Neural progenitor cell (in vitro differentiated cells): ENCODE measurements around the gene RAB31. TPM values are rescaled to one million over a fixed set of nuclear protein-coding genes. Genes with fewer than 3 reads are reported as not detected.

Experiments used
- DNase-seq: peaks from one replicate; pipeline ENCODE4 v3.0.0-alpha.2; 2016; ENCODE audit warnings: low spot score
- H2AFZ ChIP-seq: fragments of 200-600 bp; sonication (generic); replicated peaks from 2 replicates; pipeline ENCODE4 v1.6.1; 2016; ENCODE audit warnings: antibody characterized with exemption
- H3F3A ChIP-seq: fragments of 200-600 bp; sonication (generic); 2 replicates; pipeline ENCODE4 v1.6.1; 2016; ENCODE audit warnings: antibody characterized with exemption, low read depth
- H3K27ac ChIP-seq: fragments of 200-600 bp; sonication (generic); 2 replicates; pipeline ENCODE4 v1.5.1; 2016; ENCODE audit warnings: mild to moderate bottlenecking
- H3K27me3 ChIP-seq: fragments of 200-600 bp; sonication (generic); 2 replicates; pipeline ENCODE4 v1.6.1; 2016; ENCODE audit warnings: mild to moderate bottlenecking, moderate library complexity
- H3K36me3 ChIP-seq: fragments of 200-600 bp; sonication (generic); 2 replicates; pipeline ENCODE4 v1.5.1; 2016
- H3K4me1 ChIP-seq: fragments of 200-600 bp; sonication (generic); 2 replicates; pipeline ENCODE4 v1.6.1; 2016; ENCODE audit warnings: mixed run types
- H3K4me2 ChIP-seq: fragments of 200-600 bp; sonication (generic); 2 replicates; pipeline ENCODE4 v1.6.1; 2016
- H3K4me3 ChIP-seq: fragments of 200-600 bp; sonication (generic); 2 replicates; pipeline ENCODE4 v1.5.1; 2016
- H3K79me2 ChIP-seq: fragments of 200-600 bp; sonication (generic); 2 replicates; pipeline ENCODE4 v1.6.1; 2016; ENCODE audit warnings: low read depth
- H3K9ac ChIP-seq: fragments of 200-600 bp; sonication (generic); 2 replicates; pipeline ENCODE4 v1.6.1; 2016
- H3K9me3 ChIP-seq: fragments of 200-600 bp; sonication (generic); 2 replicates; pipeline ENCODE4 v1.5.1; 2016; ENCODE audit warnings: low read depth
- H4K20me1 ChIP-seq: fragments of 200-600 bp; sonication (generic); 2 replicates; pipeline ENCODE4 v1.6.1; 2016; ENCODE audit warnings: low read depth
- H3K27ac Mint-ChIP-seq: 3 replicates; pipeline ENCODE4 v1.8.0; 2021; ENCODE audit warnings: mixed read lengths
- H3K27me3 Mint-ChIP-seq: 2 replicates; pipeline ENCODE4 v1.8.0; 2022; ENCODE audit warnings: low read depth, mild to moderate bottlenecking, inconsistent platforms, moderate library complexity, mixed read lengths; ENCODE audit not compliant: insufficient read depth
- H3K36me3 Mint-ChIP-seq: 3 replicates; pipeline ENCODE4 v1.8.0; 2021; ENCODE audit warnings: mixed read lengths
- H3K4me1 Mint-ChIP-seq: 3 replicates; pipeline ENCODE4 v1.8.0; 2021; ENCODE audit warnings: mixed read lengths
- H3K4me3 Mint-ChIP-seq: 3 replicates; pipeline ENCODE4 v1.8.0; 2021; ENCODE audit warnings: mild to moderate bottlenecking, moderate library complexity, mixed read lengths
- H3K9me3 Mint-ChIP-seq: 3 replicates; pipeline ENCODE4 v1.8.0; 2020; ENCODE audit warnings: mixed read lengths
- CTCF ChIP-seq: fragments of 200-600 bp; sonication (generic); IDR thresholded peaks from 2 replicates; pipeline ENCODE4 v1.5.1; 2017; ENCODE audit warnings: antibody characterized with exemption, mild to moderate bottlenecking
- EZH2 ChIP-seq: fragments of 200-600 bp; sonication (generic); IDR thresholded peaks from 2 replicates; pipeline ENCODE4 v1.6.1; 2017; ENCODE audit warnings: antibody characterized with exemption, mild to moderate bottlenecking, moderate library complexity
- EZH2phosphoT487 ChIP-seq: fragments of 200-600 bp; sonication (generic); IDR thresholded peaks from 2 replicates; pipeline ENCODE4 v1.6.1; 2017; ENCODE audit warnings: antibody characterized with exemption
- total RNA-seq: library from RNA; depleted of rRNA; stranded (reverse); fragments of >200 nt; gene quantifications from 2 replicates; pipeline ENCODE4 v1.2.3, GENCODE V29; 2015; ENCODE audit warnings: low replicate concordance

Gene RAB31
- total RNA-seq, 1 donor from 2014 or later: 5.0 TPM

GRCh38 chr18:9802175-9803062, 94.3 kb downstream of the RAB31 start:
- Mint-ChIP-seq H3K9me3 (peaks cover 10% of the 10 kb centered on the region), H3K4me1 (peaks cover 31% of the 10 kb centered on the region), H3K4me3 (peak overlapping the region; percentile 24), H3K36me3 (peaks cover 4% of the 10 kb centered on the region), H3K27me3 (no peaks in the 10 kb centered on the region), H3K27ac (peak overlapping the region; percentile 76)
- H3K9ac ChIP-seq: no peak overlapping the region
- H3K79me2 ChIP-seq: no peaks in the 10 kb centered on the region
- no peaks in the 10 kb centered on the region for H4K20me1 ChIP-seq
- no peak overlapping the region for H3K27ac ChIP-seq
- H3K4me3 ChIP-seq: no peak overlapping the region
- DNase-seq: no peak
- H3F3A ChIP-seq: peaks cover 18% of the 10 kb centered on the region
- H3K36me3 ChIP-seq: no peaks in the 10 kb centered on the region
- H2AFZ ChIP-seq: no peak overlapping the region
- no peaks in the 10 kb centered on the region for H3K27me3 ChIP-seq
- H3K4me2 ChIP-seq: peak overlapping the region; percentile 70
- peaks cover 22% of the 10 kb centered on the region for H3K4me1 ChIP-seq
- TF ChIP-seq EZH2phosphoT487 (no peak), EZH2 (no peak), CTCF (no peak)
- no peaks in the 10 kb centered on the region for H3K9me3 ChIP-seq

GRCh38 chr18:9803063-9803697, 95.1 kb downstream of the RAB31 start:
- Mint-ChIP-seq H3K27ac (peak overlapping the region; percentile 95), H3K36me3 (peaks cover 4% of the 10 kb centered on the region), H3K27me3 (no peaks in the 10 kb centered on the region), H3K4me3 (peak overlapping the region; percentile 74), H3K4me1 (peaks cover 31% of the 10 kb centered on the region), H3K9me3 (peaks cover 10% of the 10 kb centered on the region)
- TF ChIP-seq CTCF: no peak
- no peak for TF ChIP-seq EZH2phosphoT487
- no peak for TF ChIP-seq EZH2
- Histone ChIP-seq H2AFZ (peak overlapping the region; percentile 82), H4K20me1 (no peaks in the 10 kb centered on the region), H3F3A (peaks cover 18% of the 10 kb centered on the region), H3K27ac (peak overlapping the region; percentile 5), H3K9me3 (no peaks in the 10 kb centered on the region), H3K4me1 (peaks cover 22% of the 10 kb centered on the region), H3K36me3 (no peaks in the 10 kb centered on the region), H3K4me3 (peak overlapping the region; percentile 14), H3K79me2 (no peaks in the 10 kb centered on the region), H3K9ac (no peak overlapping the region), H3K27me3 (no peaks in the 10 kb centered on the region), H3K4me2 (peak overlapping the region; percentile 70)
- DNase-seq: peak; percentile 32

GRCh38 chr18:9803698-9804516, 95.8 kb downstream of the RAB31 start:
- no peaks in the 10 kb centered on the region for H3K27me3 ChIP-seq
- Mint-ChIP-seq H3K27me3 (no peaks in the 10 kb centered on the region), H3K27ac (peak overlapping the region; percentile 95), H3K9me3 (peaks cover 10% of the 10 kb centered on the region), H3K4me1 (peaks cover 36% of the 10 kb centered on the region), H3K36me3 (peaks cover 4% of the 10 kb centered on the region), H3K4me3 (peak overlapping the region; percentile 74)
- H3K4me3 ChIP-seq: peak overlapping the region; percentile 14
- H3K4me2 ChIP-seq: peak overlapping the region; percentile 70
- peak; percentile 32 for DNase-seq
- no peaks in the 10 kb centered on the region for H3K79me2 ChIP-seq
- no peaks in the 10 kb centered on the region for H3K9me3 ChIP-seq
- peak overlapping the region; percentile 82 for H2AFZ ChIP-seq
- peak overlapping the region; percentile 5 for H3K27ac ChIP-seq
- H3K4me1 ChIP-seq: peaks cover 22% of the 10 kb centered on the region
- TF ChIP-seq CTCF (no peak), EZH2phosphoT487 (no peak), EZH2 (no peak)
- H3K9ac ChIP-seq: no peak overlapping the region
- peaks cover 18% of the 10 kb centered on the region for H3F3A ChIP-seq
- H3K36me3 ChIP-seq: no peaks in the 10 kb centered on the region
- no peaks in the 10 kb centered on the region for H4K20me1 ChIP-seq
